K562 (cell line): ENCODE data around the gene LRIF1. TPM values are rescaled to one million over a fixed set of nuclear protein-coding genes. Genes with fewer than 3 reads are reported as not detected.

Source experiments
- ATAC-seq: fragments of 200-7000 bp; cut with Tn5 transposase; 3 replicates; pipeline ENCODE4 v1.9.1; 2020; ENCODE audit warnings: moderate library complexity
- BruUV-seq: library from RNA; stranded (reverse); fragments of 400-500 nt; replicated peaks from 2 replicates; lab custom pipeline; 2021; lab: Mats Ljungman, UMichigan
- CTCF ChIA-PET: fragments of 300-600 bp; formaldehyde crosslinking; extraction: SDS; loops from one replicate; lab custom pipeline; 2021; ENCODE audit warnings: low intra/inter-chr PET ratio; lab: Yijun Ruan, JAX
- POLR2A ChIA-PET: fragments of 300-600, 350-650 bp; sonication (Branson Sonifier 250); formaldehyde crosslinking; extraction: SDS; loops from one replicate; lab custom pipeline; 2021; ENCODE audit warnings: antibody characterized with exemption, inconsistent platforms; lab: Yijun Ruan, JAX
- DNase-seq, 4 experiments: peaks; one replicate each; pipeline versions ENCODE4 v3.0.0 to v3.0.0-alpha.2; 2011 to 2018; ENCODE audit warnings: low spot score in 3 of 4, mixed read lengths in 3 of 4; ENCODE audit errors: extremely low read depth in 1 of 4
- FAIRE-seq: peaks from 2 replicates; lab custom pipeline; 2011; peaks lifted over from hg19 to GRCh38; lab: Jason Lieb, UNC
- H2AFZ ChIP-seq: 2 replicates; pipeline ENCODE4 v1.6.0; 2011; ENCODE audit warnings: low read depth, low read length, control low read depth, inconsistent platforms
- H3K27ac ChIP-seq: fragments of 200-600 bp; 3 replicates; pipeline ENCODE4 v1.8.0; 2011; ENCODE audit warnings: low read depth, mild to moderate bottlenecking, control low read depth, inconsistent platforms, low read length, moderate library complexity, mixed read lengths; ENCODE audit errors: extremely low read depth
- H3K27me3 ChIP-seq, 2 experiments: fragments of 300-600 bp in 1 of 2; 2 replicates in 1 of 2; 3 replicates in 1 of 2; pipeline versions ENCODE4 v1.6.0 to v1.8.0; 2011; ENCODE audit warnings: inconsistent platforms in 2 of 2, low read length in 2 of 2, mild to moderate bottlenecking in 1 of 2, mixed read lengths in 1 of 2, moderate library complexity in 1 of 2; ENCODE audit not compliant: control insufficient read depth in 2 of 2, insufficient read depth in 2 of 2
- H3K36me3 ChIP-seq: fragments of 300-600 bp; 3 replicates; pipeline ENCODE4 v1.8.0; 2011; ENCODE audit warnings: mild to moderate bottlenecking, low read length, inconsistent platforms; ENCODE audit not compliant: control insufficient read depth, insufficient read depth
- H3K4me1 ChIP-seq, 2 experiments: fragments of 200-600 bp in 1 of 2; replicated peaks in 1 of 2; 2 replicates in 1 of 2; 3 replicates in 1 of 2; pipeline versions ENCODE4 v1.5.1 to v1.8.0; 2011; ENCODE audit warnings: inconsistent platforms in 2 of 2, low read length in 2 of 2, mild to moderate bottlenecking in 1 of 2, mixed read lengths in 1 of 2, moderate library complexity in 1 of 2; ENCODE audit not compliant: control insufficient read depth in 2 of 2, insufficient read depth in 2 of 2
- H3K4me2 ChIP-seq: 2 replicates; pipeline ENCODE4 v1.6.1; 2011; ENCODE audit warnings: low read length, control low read depth, inconsistent platforms, mixed read lengths; ENCODE audit not compliant: insufficient read depth
- H3K4me3 ChIP-seq: fragments of 200-600 bp; sonication (generic), shearing (Covaris generic); 2 replicates; pipeline ENCODE4 v1.5.1; 2016; ENCODE audit warnings: control low read depth, inconsistent platforms
- H3K79me2 ChIP-seq: fragments of 200-600 bp; 3 replicates; pipeline ENCODE4 v1.8.0; 2011; ENCODE audit warnings: low read length, inconsistent platforms; ENCODE audit not compliant: control insufficient read depth, insufficient read depth
- H3K9ac ChIP-seq, 2 experiments: 2 replicates each; pipeline versions ENCODE4 v1.6.0 to v1.6.1; 2011; ENCODE audit warnings: low read depth in 2 of 2, low read length in 2 of 2, control low read depth in 1 of 2, inconsistent platforms in 1 of 2, mild to moderate bottlenecking in 1 of 2, mixed read lengths in 1 of 2; ENCODE audit not compliant: insufficient read depth in 1 of 2
- H3K9me1 ChIP-seq: one replicate; pipeline ENCODE4 v1.6.0; 2011; ENCODE audit warnings: inconsistent platforms, mild to moderate bottlenecking, low read length, moderate library complexity; ENCODE audit not compliant: control insufficient read depth, insufficient read depth
- H3K9me3 ChIP-seq: replicated peaks from 2 replicates; pipeline ENCODE4 v1.5.1; 2011; ENCODE audit warnings: low read depth, low read length, inconsistent platforms; ENCODE audit not compliant: control insufficient read depth, insufficient read depth
- H4K20me1 ChIP-seq: replicated peaks from 2 replicates; pipeline ENCODE4 v1.6.1; 2011; ENCODE audit warnings: low read length, inconsistent platforms, mixed read lengths; ENCODE audit not compliant: control insufficient read depth, insufficient read depth
- C11orf30 ChIP-seq: fragments of 450-650 bp; IDR thresholded peaks from 2 replicates; pipeline ENCODE4 v1.6.1; 2016; ENCODE audit warnings: low read depth, mild to moderate bottlenecking
- GATA2 ChIP-seq: sonication (generic); formaldehyde crosslinking; IDR thresholded peaks from 2 replicates; pipeline ENCODE4 v1.4.0; 2020; ENCODE audit warnings: mild to moderate bottlenecking, missing genetic modification reagents
- MAFG ChIP-seq: fragments of 450-650 bp; conservative IDR thresholded peaks from 2 replicates; pipeline ENCODE4 v1.6.1; 2016; ENCODE audit warnings: missing genetic modification characterization, missing compliant biosample characterization
- PPARD ChIP-seq: fragments of 250-450 bp; sonication (Bioruptor Pico); IDR thresholded peaks from 2 replicates; pipeline ENCODE4 v1.8.0; 2022; ENCODE audit warnings: inconsistent platforms, mild to moderate bottlenecking, moderate library complexity
- RAD51 ChIP-seq: fragments of 450-650 bp; IDR thresholded peaks from 2 replicates; pipeline ENCODE4 v1.7.1; 2016; ENCODE audit warnings: low read depth, mild to moderate bottlenecking, borderline replicate concordance
- TGIF2 ChIP-seq: sonication (generic); formaldehyde crosslinking; IDR thresholded peaks from 2 replicates; pipeline ENCODE4 v1.8.1; 2022; ENCODE audit warnings: mild to moderate bottlenecking, missing genetic modification reagents, moderate library complexity
- XRCC4 ChIP-seq: IDR thresholded peaks from one replicate; pipeline ENCODE4 v1.6.1; 2011; ENCODE audit not compliant: insufficient read depth, insufficient read length; ENCODE audit errors: extremely low read depth
- ZNF316 ChIP-seq: fragments of 450-650 bp; IDR thresholded peaks from 2 replicates; pipeline ENCODE4 v1.6.1; 2016
- WGBS: fragments of 100-300 bp; shearing (Covaris generic); methylation state at CpG from one replicate; pipeline ENCODE4 v1.1.6; 2016; ENCODE audit warnings: low coverage, mixed read lengths; ENCODE audit not compliant: insufficient coverage; ENCODE audit errors: missing lambda C conversion rate; 5-methylcytosine and 5-hydroxymethylcytosine counted together
- in situ Hi-C: fragments of 300-500 bp; cut with MboI; formaldehyde crosslinking; loops from 4 replicates; pipeline ENCODE4 v1.15.0; 2018; ENCODE audit warnings: inconsistent platforms, mixed read lengths
- intact Hi-C: fragments of 100-400 bp; cut with micrococcal nuclease; formaldehyde crosslinking; loops from 2 replicates; pipeline ENCODE4 v1.14.2; 2022
- polyA plus RNA-seq, 8 experiments: library from polyadenylated mRNA; depleted of rRNA in 4 of 8; stranded (reverse) in 5 of 8; unstranded in 3 of 8; fragments of >200 nt; fragmentation: Nextera tagmentation in 2 of 8; fragmentation: Illumina TruSeq in 1 of 8; extraction: Ambion mirVana in 2 of 8; extraction: Trizol in 1 of 8; gene quantifications; 2 replicates each; pipeline versions ENCODE4 v1.2.1 to v1.2.3, GENCODE V29; 2011 to 2014; ENCODE audit warnings: inconsistent platforms in 1 of 8, missing spikeins in 1 of 8
- total RNA-seq, 7 experiments: library from RNA; depleted of rRNA in 6 of 7; stranded (reverse); fragments of >200 nt in 6 of 7; fragmentation: Illumina TruSeq in 2 of 7; extraction: Trizol in 2 of 7; gene quantifications; 2 replicates each; pipeline versions ENCODE4 v1.2.1 to v1.2.3, GENCODE V29; 2011 to 2021; ENCODE audit warnings: low replicate concordance in 1 of 7

LRIF1 gene
- total and polyA plus RNA-seq, 9 of the 15 experiments (the other 6 are each of a cell fraction or from before 2014, with no cell fraction given): 35.6 to 88.8 (median 74.1) TPM

GRCh38 chr1:110957798-110958197, 5.9 kb downstream of the LRIF1 start:
- no peaks in the 10 kb centered on the region for H3K27me3 ChIP-seq
- H3K4me2 ChIP-seq: no peak overlapping the region
- no peak overlapping the region for H3K27ac ChIP-seq
- DNase-seq: no peak
- peak; percentile 57 for TF ChIP-seq C11orf30
- TF ChIP-seq MAFG (tag): peak; percentile 34; the same call in 1 of the 2 replicates
- TF ChIP-seq PPARD (CRISPR knock-in tag): no peak
- peak; percentile 80 for TF ChIP-seq ZNF316
- no peak for TF ChIP-seq TGIF2
- no peak for TF ChIP-seq GATA2 (CRISPR knock-in tag)
- no peak for TF ChIP-seq RAD51
- no peak for TF ChIP-seq XRCC4
- intact Hi-C loops (no loop called here), in situ Hi-C loops (no loop called here)
- H3K79me2 ChIP-seq: peaks cover 98% of the 10 kb centered on the region
- BruUV-seq: no TSS peak
- no peak overlapping the region for H2AFZ ChIP-seq
- ChIA-PET CTCF (no interaction called here), POLR2A (interaction anchor here (1.2 kb wide), 1 partner anchor 67 kb away, joined by 3 read pairs; no protein-coding TSS in a partner anchor)
- 0 out of 2 replicates have a peak, but pooled peaks cover 10% of the 10 kb centered on the region for H4K20me1 ChIP-seq
- WGBS: 92% methylated on average over 3 of the region's 3 CpGs
- no peak for ATAC-seq
- H3K36me3 ChIP-seq: peaks cover 77% of the 10 kb centered on the region
- H3K9ac ChIP-seq: no peak overlapping the region
- no peaks in the 10 kb centered on the region for H3K9me1 ChIP-seq
- no peaks in the 10 kb centered on the region for H3K9me3 ChIP-seq
- no peak overlapping the region for H3K4me3 ChIP-seq
- H3K4me1 ChIP-seq: peaks cover 0 to 15% of the 10 kb centered on the region in 2 experiments; a peak in 3 of 5 replicates
- no peak for FAIRE-seq
